ENCODE data around the gene TM9SF3.

The TM9SF3 gene

GRCh38 chr10:96470116-96470743, 116.6 kb downstream of the TM9SF3 start:
- peak in 1 of 3 experiments; percentile 1 for DNase-seq (ENCODE audit: low read depth in 3 of 3)

- DNase-seq (ENCODE audit: low read depth in 3 of 3), result no peak
Measured at GRCh38 chr10:96468845-96469244, 118.0 kb downstream of the TM9SF3 start.

Measured in stimulated activated CD4-positive, alpha-beta T cell treated with anti-CD3 and anti-CD28 coated beads, TNF-alpha, amount 100 ng/mL, for 4 hours (primary cell).